ENCODE results near the gene GREM2. TPM values are rescaled to one million over a fixed set of nuclear protein-coding genes. Genes with fewer than 3 reads are reported as not detected.

Gene GREM2
- total RNA-seq, 1 donor from 2014 or later = 3.7 TPM

DNA sequence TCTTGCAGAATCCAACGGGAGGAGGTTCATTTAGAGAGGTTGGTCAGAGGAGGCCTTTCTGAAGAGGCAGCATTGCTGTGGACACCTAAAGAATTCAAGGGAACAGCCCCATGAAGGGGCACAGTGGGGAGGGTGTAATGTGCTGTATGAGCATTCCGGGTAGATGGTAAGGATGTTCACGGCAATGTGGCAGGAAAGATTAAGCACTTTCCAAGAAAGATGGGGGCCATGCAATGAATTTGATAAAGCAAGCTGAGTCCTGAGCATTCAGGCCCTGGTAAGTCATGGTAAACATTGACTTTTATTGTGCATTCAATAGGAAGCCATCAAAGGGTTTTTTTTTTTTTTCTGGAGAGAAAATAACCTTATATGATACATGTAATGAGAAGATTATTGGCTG, 166.6 kb downstream of the GREM2 start:
- DNase-seq = no peak
- TF ChIP-seq, protein P1, sequence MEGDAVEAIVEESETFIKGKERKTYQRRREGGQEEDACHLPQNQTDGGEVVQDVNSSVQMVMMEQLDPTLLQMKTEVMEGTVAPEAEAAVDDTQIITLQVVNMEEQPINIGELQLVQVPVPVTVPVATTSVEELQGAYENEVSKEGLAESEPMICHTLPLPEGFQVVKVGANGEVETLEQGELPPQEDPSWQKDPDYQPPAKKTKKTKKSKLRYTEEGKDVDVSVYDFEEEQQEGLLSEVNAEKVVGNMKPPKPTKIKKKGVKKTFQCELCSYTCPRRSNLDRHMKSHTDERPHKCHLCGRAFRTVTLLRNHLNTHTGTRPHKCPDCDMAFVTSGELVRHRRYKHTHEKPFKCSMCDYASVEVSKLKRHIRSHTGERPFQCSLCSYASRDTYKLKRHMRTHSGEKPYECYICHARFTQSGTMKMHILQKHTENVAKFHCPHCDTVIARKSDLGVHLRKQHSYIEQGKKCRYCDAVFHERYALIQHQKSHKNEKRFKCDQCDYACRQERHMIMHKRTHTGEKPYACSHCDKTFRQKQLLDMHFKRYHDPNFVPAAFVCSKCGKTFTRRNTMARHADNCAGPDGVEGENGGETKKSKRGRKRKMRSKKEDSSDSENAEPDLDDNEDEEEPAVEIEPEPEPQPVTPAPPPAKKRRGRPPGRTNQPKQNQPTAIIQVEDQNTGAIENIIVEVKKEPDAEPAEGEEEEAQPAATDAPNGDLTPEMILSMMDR (IDR thresholded peaks at IDR 0.05; ENCODE audit: partially characterized antibody, unreplicated experiment) = no peak
- peaks cover under 1% of the 10 kb centered on the region for H3K27me3 Mint-ChIP-seq (ENCODE audit: unreplicated experiment)
- peaks cover 9% of the 10 kb centered on the region for H3K36me3 Mint-ChIP-seq (ENCODE audit: unreplicated experiment)
- no peak overlapping the region for H3K27ac Mint-ChIP-seq (ENCODE audit: unreplicated experiment)
- peaks cover 7% of the 10 kb centered on the region for H3K9me3 Mint-ChIP-seq (ENCODE audit: unreplicated experiment)
- H3K4me1 Mint-ChIP-seq (ENCODE audit: low read depth, unreplicated experiment) = peaks cover under 1% of the 10 kb centered on the region
- no peak overlapping the region for H3K4me3 Mint-ChIP-seq (ENCODE audit: unreplicated experiment)

DNA sequence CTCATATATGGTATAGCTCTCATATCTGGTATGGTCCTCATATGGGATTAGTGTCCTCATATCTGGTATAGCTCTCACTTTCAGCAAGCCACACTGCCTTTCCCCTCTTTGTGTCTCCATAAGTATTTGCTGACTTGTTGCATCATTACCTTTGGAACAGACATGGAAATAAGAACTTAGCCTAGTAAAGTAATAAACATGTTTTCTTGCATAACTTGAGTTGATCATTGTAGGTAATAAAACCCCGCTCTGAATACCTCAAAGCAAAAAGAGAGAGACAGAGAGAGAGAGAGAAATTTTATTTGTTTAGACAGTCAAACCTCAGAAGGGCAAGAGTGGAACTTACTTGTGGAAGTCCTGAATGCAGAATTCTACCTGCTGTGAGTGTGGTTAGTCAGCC, 170.3 kb downstream of the GREM2 start:
- Mint-ChIP-seq H3K4me3 (ENCODE audit: unreplicated experiment) (no peak overlapping the region), H3K9me3 (ENCODE audit: unreplicated experiment) (peaks cover 2% of the 10 kb centered on the region), H3K27me3 (ENCODE audit: unreplicated experiment) (no peaks in the 10 kb centered on the region), H3K27ac (ENCODE audit: unreplicated experiment) (no peak overlapping the region), H3K36me3 (ENCODE audit: unreplicated experiment) (peaks cover 5% of the 10 kb centered on the region), H3K4me1 (ENCODE audit: low read depth, unreplicated experiment) (no peaks in the 10 kb centered on the region)
- TF ChIP-seq, protein P1 (IDR thresholded peaks at IDR 0.05; ENCODE audit: partially characterized antibody, unreplicated experiment) = no peak
- no peak for DNase-seq

Data from glutamatergic neuron (in vitro differentiated cells).